Fibroblast of villous mesenchyme (primary cell): ENCODE results near the gene AFF3. TPM values are rescaled to one million over a fixed set of nuclear protein-coding genes. Genes with fewer than 3 reads are reported as not detected.
"Not testable (repeated sequence)": the region's sequence is repeated elsewhere in the genome, so short reads cannot be mapped to it uniquely, and the experiment has no call there.

Experiments
- DNase-seq: peaks from one replicate; pipeline ENCODE4 v3.0.0-alpha.2; 2010; ENCODE audit warnings: low read depth
- H3K4me3 ChIP-seq: 2 replicates; pipeline ENCODE4 v1.5.1; 2011; ENCODE audit warnings: low read depth, mild to moderate bottlenecking, low read length
- total RNA-seq: library from RNA; depleted of rRNA; stranded (reverse); fragments of >200 nt; gene quantifications from 2 replicates; pipeline ENCODE4 v1.2.3, GENCODE V29; 2012
- TF ChIP-seq, protein P1 (sequence below): IDR thresholded peaks from 2 replicates; pipeline ENCODE4 v1.5.1; 2012; ENCODE audit warnings: low read depth, mild to moderate bottlenecking, low read length; ENCODE audit not compliant: insufficient read depth

The AFF3 gene
- total RNA-seq, 1 donor, result 19.4 TPM

- DNase-seq, result no peak
- H3K4me3 ChIP-seq, result no peak overlapping the region
- TF ChIP-seq, protein P1, sequence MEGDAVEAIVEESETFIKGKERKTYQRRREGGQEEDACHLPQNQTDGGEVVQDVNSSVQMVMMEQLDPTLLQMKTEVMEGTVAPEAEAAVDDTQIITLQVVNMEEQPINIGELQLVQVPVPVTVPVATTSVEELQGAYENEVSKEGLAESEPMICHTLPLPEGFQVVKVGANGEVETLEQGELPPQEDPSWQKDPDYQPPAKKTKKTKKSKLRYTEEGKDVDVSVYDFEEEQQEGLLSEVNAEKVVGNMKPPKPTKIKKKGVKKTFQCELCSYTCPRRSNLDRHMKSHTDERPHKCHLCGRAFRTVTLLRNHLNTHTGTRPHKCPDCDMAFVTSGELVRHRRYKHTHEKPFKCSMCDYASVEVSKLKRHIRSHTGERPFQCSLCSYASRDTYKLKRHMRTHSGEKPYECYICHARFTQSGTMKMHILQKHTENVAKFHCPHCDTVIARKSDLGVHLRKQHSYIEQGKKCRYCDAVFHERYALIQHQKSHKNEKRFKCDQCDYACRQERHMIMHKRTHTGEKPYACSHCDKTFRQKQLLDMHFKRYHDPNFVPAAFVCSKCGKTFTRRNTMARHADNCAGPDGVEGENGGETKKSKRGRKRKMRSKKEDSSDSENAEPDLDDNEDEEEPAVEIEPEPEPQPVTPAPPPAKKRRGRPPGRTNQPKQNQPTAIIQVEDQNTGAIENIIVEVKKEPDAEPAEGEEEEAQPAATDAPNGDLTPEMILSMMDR, result no peak
Observed at GRCh38 chr2:99504844-99505584, 637.4 kb downstream of the AFF3 start.

- H3K4me3 ChIP-seq, DNase-seq: not testable (repeated sequence)
Observed at GRCh38 chr2:99503662-99504416, 638.6 kb downstream of the AFF3 start.

GRCh38 chr2:99496021-99496420, 646.4 kb downstream of the AFF3 start:
- TF ChIP-seq, protein P1, result no peak
- DNase-seq, result no peak
- no peak overlapping the region for H3K4me3 ChIP-seq

Other genes starting within 250 kb of the AFF3 start
- 0.32 and 1.3 TPM in 2 replicates for gene LONRF2, start 179.9 kb upstream of the AFF3 start, total RNA-seq